SK-N-MC (cell line): ENCODE measurements around the gene GABRG3.

Experiments used
- EZH2 ChIP-seq: fragments of 200-600 bp; sonication (generic); IDR thresholded peaks from one replicate; pipeline ENCODE4 v1.6.1; 2017; ENCODE audit warnings: antibody characterized with exemption
- FOXP2 ChIP-seq: optimal IDR thresholded peaks from 2 replicates; pipeline ENCODE3; 2011; ENCODE audit warnings: mild to moderate bottlenecking, moderate library complexity; ENCODE audit not compliant: insufficient read depth; ENCODE audit errors: extremely low read length, control extremely low read depth
- POLR2AphosphoS5 ChIP-seq: IDR thresholded peaks from 2 replicates; pipeline ENCODE4 v1.6.1; 2012; ENCODE audit warnings: mild to moderate bottlenecking, low read depth, low read length, borderline replicate concordance

- no peak for TF ChIP-seq POLR2AphosphoS5
- TF ChIP-seq EZH2 = no peak
- TF ChIP-seq FOXP2 = no peak
These were observed 75.9 kb downstream of the GABRG3 start for GRCh38 chr15:27046880-27047279.
